Measurements from ENCODE around the gene VDR.

- TF ChIP-seq CTCF (IDR thresholded peaks at IDR 0.05), result no peak
- TF ChIP-seq EZH2 (IDR thresholded peaks at IDR 0.05; ENCODE audit: borderline replicate concordance, insufficient read depth, low read depth, low read length, poor library complexity, severe bottlenecking), result no peak
These were observed 75.8 kb downstream of the VDR start for GRCh38 chr12:47828976-47829482.
